GM19043 (cell line): ENCODE measurements around the gene GLIS1.

Source experiments
- ATAC-seq: cut with Tn5 transposase; IDR thresholded peaks from one replicate; pipeline ENCODE4 v1.9.1; 2021; ENCODE audit warnings: low read depth; ENCODE audit not compliant: unreplicated experiment

Gene GLIS1

GRCh38 chr1:53696051-53696450 is 42.9 kb downstream of the GLIS1 start:
- ATAC-seq, result no peak

- no peak for ATAC-seq
Observed at GRCh38 chr1:53695116-53695515, 43.8 kb downstream of the GLIS1 start.

- no peak for ATAC-seq
Observed at GRCh38 chr1:53694718-53695091, 44.3 kb downstream of the GLIS1 start.

- no peak for ATAC-seq
Observed at GRCh38 chr1:53693773-53694717, 44.9 kb downstream of the GLIS1 start.

- no peak for ATAC-seq
Observed at GRCh38 chr1:53693339-53693738, 45.6 kb downstream of the GLIS1 start.

GRCh38 chr1:53691326-53691725 is 47.6 kb downstream of the GLIS1 start:
- no peak for ATAC-seq

GRCh38 chr1:53690411-53690810 is 48.6 kb downstream of the GLIS1 start:
- no peak for ATAC-seq

GRCh38 chr1:53689736-53690326 is 49.1 kb downstream of the GLIS1 start:
- ATAC-seq, result no peak

- no peak for ATAC-seq
Observed at GRCh38 chr1:53689223-53689622, 49.7 kb downstream of the GLIS1 start.

GRCh38 chr1:53688381-53689102 is 50.4 kb downstream of the GLIS1 start:
- ATAC-seq, result no peak

- no peak for ATAC-seq
Observed at GRCh38 chr1:53687901-53688300, 51.1 kb downstream of the GLIS1 start.

GRCh38 chr1:53687426-53687825 is 51.5 kb downstream of the GLIS1 start:
- no peak for ATAC-seq

- ATAC-seq, result no peak
Observed at GRCh38 chr1:53686965-53687267, 52.0 kb downstream of the GLIS1 start.

- no peak for ATAC-seq
Observed at GRCh38 chr1:53686091-53686964, 52.6 kb downstream of the GLIS1 start.

GRCh38 chr1:53685272-53686051 is 53.5 kb downstream of the GLIS1 start:
- ATAC-seq, result no peak

GRCh38 chr1:53684741-53685140 is 54.2 kb downstream of the GLIS1 start:
- ATAC-seq, result no peak

GRCh38 chr1:53683986-53684740 is 54.8 kb downstream of the GLIS1 start:
- ATAC-seq, result no peak

- no peak for ATAC-seq
Observed at GRCh38 chr1:53682881-53683280, 56.1 kb downstream of the GLIS1 start.
